ENCODE data around the gene RGPD5.
"Not testable (repeated sequence)": the region's sequence is repeated elsewhere in the genome, so short reads cannot be mapped to it uniquely, and the experiment has no call there.

RGPD5 gene

GRCh38 chr2:109895090-109895869 lies 101.2 kb downstream of the RGPD5 start:
- H3K9me2 ChIP-seq (replicated peaks; ENCODE audit: control insufficient read depth, low read length); H3F3A ChIP-seq (ENCODE audit: control insufficient read depth, insufficient read depth); H3K36me3 ChIP-seq (ENCODE audit: control insufficient read depth, low read length): not testable (repeated sequence)

GRCh38 chr2:109896212-109896611 lies 102.1 kb downstream of the RGPD5 start:
- not testable (repeated sequence) for H3K9me3 ChIP-seq (ENCODE audit: control insufficient read depth, insufficient read depth, low read length); H3K27me3 ChIP-seq (ENCODE audit: control insufficient read depth, low read length); H3K27ac ChIP-seq (ENCODE audit: low read depth, low read length); H3K4me3 ChIP-seq (ENCODE audit: low read length); H3K4me1 ChIP-seq (ENCODE audit: control insufficient read depth, low read length); H3K9me2 ChIP-seq (replicated peaks; ENCODE audit: control insufficient read depth, low read length); H3K4me2 ChIP-seq (ENCODE audit: low read length); H3K79me2 ChIP-seq (ENCODE audit: control insufficient read depth, low read length); H4K20me1 ChIP-seq (ENCODE audit: control insufficient read depth, insufficient read depth, low read depth, low read length); H3K36me3 ChIP-seq (ENCODE audit: control insufficient read depth, low read length); H3F3A ChIP-seq (ENCODE audit: control insufficient read depth, insufficient read depth)

More at GRCh38 chr2:109895090-109895869, 101.2 kb downstream of the RGPD5 start:
- not testable (repeated sequence) for H3K79me2 ChIP-seq (ENCODE audit: control insufficient read depth, low read length); H3K4me1 ChIP-seq (ENCODE audit: control insufficient read depth, low read length); H3K9me3 ChIP-seq (ENCODE audit: control insufficient read depth, insufficient read depth, low read length); H3K27me3 ChIP-seq (ENCODE audit: control insufficient read depth, low read length); H4K20me1 ChIP-seq (ENCODE audit: control insufficient read depth, insufficient read depth, low read depth, low read length); H3K27ac ChIP-seq (ENCODE audit: low read depth, low read length); H3K4me2 ChIP-seq (ENCODE audit: low read length); H3K4me3 ChIP-seq (ENCODE audit: low read length)

GRCh38 chr2:109897769-109898461 lies 103.8 kb downstream of the RGPD5 start:
- not testable (repeated sequence) for H3K9me3 ChIP-seq (ENCODE audit: control insufficient read depth, insufficient read depth, low read length); H3K36me3 ChIP-seq (ENCODE audit: control insufficient read depth, low read length); H3F3A ChIP-seq (ENCODE audit: control insufficient read depth, insufficient read depth); H3K27me3 ChIP-seq (ENCODE audit: control insufficient read depth, low read length); H3K79me2 ChIP-seq (ENCODE audit: control insufficient read depth, low read length); H3K9me2 ChIP-seq (replicated peaks; ENCODE audit: control insufficient read depth, low read length); H3K4me2 ChIP-seq (ENCODE audit: low read length); H3K4me1 ChIP-seq (ENCODE audit: control insufficient read depth, low read length); H3K27ac ChIP-seq (ENCODE audit: low read depth, low read length); H3K4me3 ChIP-seq (ENCODE audit: low read length); H4K20me1 ChIP-seq (ENCODE audit: control insufficient read depth, insufficient read depth, low read depth, low read length)

- H3K9me2 ChIP-seq (replicated peaks; ENCODE audit: control insufficient read depth, low read length); H3K27ac ChIP-seq (ENCODE audit: low read depth, low read length); H3K4me3 ChIP-seq (ENCODE audit: low read length); H3K79me2 ChIP-seq (ENCODE audit: control insufficient read depth, low read length); H3K27me3 ChIP-seq (ENCODE audit: control insufficient read depth, low read length); H3K36me3 ChIP-seq (ENCODE audit: control insufficient read depth, low read length); H3K4me1 ChIP-seq (ENCODE audit: control insufficient read depth, low read length); H3K4me2 ChIP-seq (ENCODE audit: low read length); H3K9me3 ChIP-seq (ENCODE audit: control insufficient read depth, insufficient read depth, low read length); H4K20me1 ChIP-seq (ENCODE audit: control insufficient read depth, insufficient read depth, low read depth, low read length); H3F3A ChIP-seq (ENCODE audit: control insufficient read depth, insufficient read depth): not testable (repeated sequence)
These were observed 104.6 kb downstream of the RGPD5 start, which contains the start of gene LIMS3 for GRCh38 chr2:109898462-109899336. Gene LIMS3 (plus strand): TSS chr2:109898688. CDS start chr2:109898729, 41 bp downstream.

- H3K4me2 ChIP-seq (ENCODE audit: low read length); H3K36me3 ChIP-seq (ENCODE audit: control insufficient read depth, low read length); H3K79me2 ChIP-seq (ENCODE audit: control insufficient read depth, low read length); H3K4me3 ChIP-seq (ENCODE audit: low read length); H3F3A ChIP-seq (ENCODE audit: control insufficient read depth, insufficient read depth); H3K4me1 ChIP-seq (ENCODE audit: control insufficient read depth, low read length); H3K27ac ChIP-seq (ENCODE audit: low read depth, low read length); H3K27me3 ChIP-seq (ENCODE audit: control insufficient read depth, low read length); H4K20me1 ChIP-seq (ENCODE audit: control insufficient read depth, insufficient read depth, low read depth, low read length); H3K9me2 ChIP-seq (replicated peaks; ENCODE audit: control insufficient read depth, low read length); H3K9me3 ChIP-seq (ENCODE audit: control insufficient read depth, insufficient read depth, low read length): not testable (repeated sequence)
These were observed 111.7 kb downstream of the RGPD5 start for GRCh38 chr2:109905796-109906195.
